Subcutaneous adipose tissue (tissue), 4 donors: ENCODE data around the gene EXT2. TPM values are rescaled to one million over a fixed set of nuclear protein-coding genes. Genes with fewer than 3 reads are reported as not detected.

Experiments used
- CTCF ChIP-seq: fragments of 450-650 bp; IDR thresholded peaks from one replicate; pipeline ENCODE4 v1.5.1; 2016; ENCODE audit warnings: low read depth, mild to moderate bottlenecking, control low read depth, antibody characterized with exemption, moderate library complexity
- total RNA-seq, 4 donors: library from RNA; depleted of rRNA; stranded (reverse); fragments of >200 nt; gene quantifications; one replicate each; pipeline ENCODE4 v1.1.0, GENCODE V29; 2016

The EXT2 gene
- total RNA-seq, 4 donors from 2014 or later, result 48.6 to 63.9 (median 54.8) TPM

GRCh38 chr11:44133335-44133946 lies 38.0 kb downstream of the EXT2 start:
- no peak for TF ChIP-seq CTCF

GRCh38 chr11:44134625-44135024 lies 39.1 kb downstream of the EXT2 start:
- TF ChIP-seq CTCF, result no peak

GRCh38 chr11:44136176-44136945 lies 40.9 kb downstream of the EXT2 start:
- TF ChIP-seq CTCF, result no peak

GRCh38 chr11:44137057-44137456 lies 41.6 kb downstream of the EXT2 start:
- TF ChIP-seq CTCF, result no peak

- no peak for TF ChIP-seq CTCF
Measured at GRCh38 chr11:44138286-44138685, 42.8 kb downstream of the EXT2 start.

- TF ChIP-seq CTCF, result no peak
Measured at GRCh38 chr11:44138980-44139379, 43.5 kb downstream of the EXT2 start.

- no peak for TF ChIP-seq CTCF
Measured at GRCh38 chr11:44139565-44140330, 44.3 kb downstream of the EXT2 start.
